K562 (cell line): ENCODE data around the gene MED14. TPM values are rescaled to one million over a fixed set of nuclear protein-coding genes. Genes with fewer than 3 reads are reported as not detected.
A peak's percentile ranks its signal among the peaks of the same experiment; 100 is the strongest.

Experiments
- ATF1 ChIP-seq, 2 experiments: fragments of 450-650 bp in 1 of 2; IDR thresholded peaks; 2 replicates each; pipeline ENCODE4 v1.6.1; 2016; ENCODE audit warnings: missing compliant biosample characterization in 1 of 2, missing genetic modification characterization in 1 of 2
- CBFA2T3 ChIP-seq: fragments of 450-650 bp; IDR thresholded peaks from 2 replicates; pipeline ENCODE4 v1.6.1; 2017
- GABPB1 ChIP-seq: sonication (generic); formaldehyde crosslinking; IDR thresholded peaks from 2 replicates; pipeline ENCODE4 v1.8.0; 2022; ENCODE audit warnings: mild to moderate bottlenecking, missing genetic modification reagents
- PHF8 ChIP-seq: fragments of 200-600 bp; sonication (generic); IDR thresholded peaks from 2 replicates; pipeline ENCODE4 v1.6.1; 2012; ENCODE audit warnings: mixed run types, mild to moderate bottlenecking, inconsistent platforms, low read length, moderate library complexity, borderline replicate concordance
- POLR2B ChIP-seq: fragments of 450-650 bp; IDR thresholded peaks from 2 replicates; pipeline ENCODE4 v1.6.1; 2018; ENCODE audit warnings: low read depth; ENCODE audit not compliant: partially characterized antibody
- RB1 ChIP-seq: fragments of 450-650 bp; IDR thresholded peaks from 2 replicates; pipeline ENCODE4 v1.6.1; 2017; ENCODE audit warnings: low read depth, mild to moderate bottlenecking
- SPI1 ChIP-seq: IDR thresholded peaks from 2 replicates; pipeline ENCODE4 v1.6.1; 2011; ENCODE audit warnings: low read depth, low read length, control low read depth, borderline replicate concordance
- TRIM24 ChIP-seq, 2 experiments: fragments of 450-650 bp; IDR thresholded peaks; 2 replicates each; pipeline ENCODE4 v1.6.1; 2016
- polyA plus RNA-seq, 8 experiments: library from polyadenylated mRNA; depleted of rRNA in 4 of 8; stranded (reverse) in 5 of 8; unstranded in 3 of 8; fragments of >200 nt; fragmentation: Nextera tagmentation in 2 of 8; fragmentation: Illumina TruSeq in 1 of 8; extraction: Ambion mirVana in 2 of 8; extraction: Trizol in 1 of 8; gene quantifications; 2 replicates each; pipeline versions ENCODE4 v1.2.1 to v1.2.3, GENCODE V29; 2011 to 2014; ENCODE audit warnings: inconsistent platforms in 1 of 8, missing spikeins in 1 of 8
- total RNA-seq, 7 experiments: library from RNA; depleted of rRNA in 6 of 7; stranded (reverse); fragments of >200 nt in 6 of 7; fragmentation: Illumina TruSeq in 2 of 7; extraction: Trizol in 2 of 7; gene quantifications; 2 replicates each; pipeline versions ENCODE4 v1.2.1 to v1.2.3, GENCODE V29; 2011 to 2021; ENCODE audit warnings: low replicate concordance in 1 of 7
- TF ChIP-seq, protein P1 (sequence below), 3 experiments: fragments of 200-800 bp in 1 of 3; sonication (Bioruptor generic) in 1 of 3; sonication (generic) in 1 of 3; formaldehyde crosslinking in 1 of 3; IDR thresholded peaks; 2 replicates each; pipeline versions ENCODE4 v1.6.1 to v1.8.0; 2016 to 2022; ENCODE audit warnings: mild to moderate bottlenecking in 2 of 3, missing compliant biosample characterization in 2 of 3, missing genetic modification characterization in 2 of 3, missing genetic modification reagents in 1 of 3
- TF ChIP-seq, protein P2 (sequence below): fragments of 250-450 bp; sonication (Bioruptor Pico); IDR thresholded peaks from 2 replicates; pipeline ENCODE4 v1.4.0; 2020
- TF ChIP-seq, protein P3 (sequence below): fragments of 450-650 bp; formaldehyde crosslinking; IDR thresholded peaks from 2 replicates; pipeline ENCODE4 v1.4.0; 2022; ENCODE audit warnings: missing genetic modification characterization
- TF ChIP-seq, protein P4 (sequence below): fragments of 250-450 bp; sonication (Bioruptor Pico); IDR thresholded peaks from 2 replicates; pipeline ENCODE4 v1.8.0; 2021; ENCODE audit warnings: moderate library complexity, mild to moderate bottlenecking, inconsistent platforms
- TF ChIP-seq, protein P5 (sequence below), 2 experiments: fragments of 450-650 bp; formaldehyde crosslinking in 1 of 2; IDR thresholded peaks; 2 replicates each; pipeline versions ENCODE4 v1.4.0 to v1.6.1; 2014 to 2020; ENCODE audit warnings: mild to moderate bottlenecking in 2 of 2, borderline replicate concordance in 1 of 2, low read depth in 1 of 2

MED14 gene
- total and polyA plus RNA-seq, 9 of the 15 experiments (the other 6 are each of a cell fraction or from before 2014, with no cell fraction given) = 9.2 to 35.3 (median 18.7) TPM

DNA sequence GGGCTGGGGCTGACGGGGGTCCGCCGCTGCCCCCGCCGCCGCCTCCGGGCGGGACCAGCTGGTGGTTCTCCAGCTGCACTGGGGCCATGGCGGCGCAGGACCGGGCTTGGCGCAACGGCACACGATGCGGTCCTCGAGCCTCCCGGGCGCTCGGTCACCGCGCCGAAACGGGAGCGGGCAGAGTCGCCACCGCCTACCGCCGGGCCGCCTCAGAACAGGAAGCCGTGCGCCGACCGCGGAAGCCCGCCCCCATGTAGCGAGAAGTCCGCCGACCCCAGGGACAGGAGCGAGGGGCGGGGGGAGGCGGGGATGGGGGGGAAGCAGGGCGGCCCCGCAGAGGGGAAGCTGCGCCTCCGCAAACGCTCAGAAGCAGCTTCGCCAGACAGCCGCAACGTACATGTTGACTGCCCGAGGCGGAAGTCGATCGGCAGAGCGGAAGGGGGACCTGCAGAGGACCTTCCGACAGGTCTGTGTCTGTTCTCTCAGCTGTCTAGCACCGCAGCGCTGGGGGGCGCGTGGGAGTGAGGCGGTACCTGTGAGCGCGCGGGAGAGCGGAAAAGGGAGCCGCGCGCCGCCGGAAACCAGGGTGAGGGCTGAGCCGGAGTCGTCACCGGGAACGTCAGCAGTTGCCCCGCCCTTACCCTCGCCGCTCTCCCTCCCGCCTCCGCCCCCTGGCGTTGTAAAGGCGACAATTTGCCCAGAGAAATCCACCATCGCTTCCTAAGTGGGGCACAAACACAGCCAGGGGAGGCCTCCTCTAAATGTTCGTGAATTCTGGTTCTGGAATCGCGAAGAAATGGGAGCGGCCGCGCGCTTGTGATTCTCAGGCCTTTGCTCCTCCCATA lies at the start of gene MED14 (continued):
- TF ChIP-seq, protein P1, sequence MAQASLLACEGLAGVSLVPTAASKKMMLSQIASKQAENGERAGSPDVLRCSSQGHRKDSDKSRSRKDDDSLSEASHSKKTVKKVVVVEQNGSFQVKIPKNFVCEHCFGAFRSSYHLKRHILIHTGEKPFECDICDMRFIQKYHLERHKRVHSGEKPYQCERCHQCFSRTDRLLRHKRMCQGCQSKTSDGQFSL (CRISPR knock-in tag; IDR thresholded peaks at IDR 0.05) = peak; percentile 79
- TF ChIP-seq, protein P1 (tag; IDR thresholded peaks at IDR 0.05) = peak in 1 of 2 experiments; percentile 70; a peak in 1 of 4 replicates
- TF ChIP-seq, protein P2, sequence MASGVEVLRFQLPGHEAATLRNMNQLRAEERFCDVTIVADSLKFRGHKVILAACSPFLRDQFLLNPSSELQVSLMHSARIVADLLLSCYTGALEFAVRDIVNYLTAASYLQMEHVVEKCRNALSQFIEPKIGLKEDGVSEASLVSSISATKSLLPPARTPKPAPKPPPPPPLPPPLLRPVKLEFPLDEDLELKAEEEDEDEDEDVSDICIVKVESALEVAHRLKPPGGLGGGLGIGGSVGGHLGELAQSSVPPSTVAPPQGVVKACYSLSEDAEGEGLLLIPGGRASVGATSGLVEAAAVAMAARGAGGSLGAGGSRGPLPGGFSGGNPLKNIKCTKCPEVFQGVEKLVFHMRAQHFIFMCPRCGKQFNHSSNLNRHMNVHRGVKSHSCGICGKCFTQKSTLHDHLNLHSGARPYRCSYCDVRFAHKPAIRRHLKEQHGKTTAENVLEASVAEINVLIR = 0 out of 2 replicates have a peak, but pooled peaks have one; percentile 17
- TF ChIP-seq, protein P3, sequence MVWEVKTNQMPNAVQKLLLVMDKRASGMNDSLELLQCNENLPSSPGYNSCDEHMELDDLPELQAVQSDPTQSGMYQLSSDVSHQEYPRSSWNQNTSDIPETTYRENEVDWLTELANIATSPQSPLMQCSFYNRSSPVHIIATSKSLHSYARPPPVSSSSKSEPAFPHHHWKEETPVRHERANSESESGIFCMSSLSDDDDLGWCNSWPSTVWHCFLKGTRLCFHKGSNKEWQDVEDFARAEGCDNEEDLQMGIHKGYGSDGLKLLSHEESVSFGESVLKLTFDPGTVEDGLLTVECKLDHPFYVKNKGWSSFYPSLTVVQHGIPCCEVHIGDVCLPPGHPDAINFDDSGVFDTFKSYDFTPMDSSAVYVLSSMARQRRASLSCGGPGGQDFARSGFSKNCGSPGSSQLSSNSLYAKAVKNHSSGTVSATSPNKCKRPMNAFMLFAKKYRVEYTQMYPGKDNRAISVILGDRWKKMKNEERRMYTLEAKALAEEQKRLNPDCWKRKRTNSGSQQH (CRISPR knock-in tag) = no peak
- TF ChIP-seq POLR2B = peak; percentile 44
- TF ChIP-seq ATF1 (CRISPR knock-in tag; IDR thresholded peaks at IDR 0.05) = no peak
- peak; percentile 95 for TF ChIP-seq ATF1 (tag; IDR thresholded peaks at IDR 0.05)
- TF ChIP-seq RB1 = peak; percentile 61; the same call in 1 of the 2 replicates
- TF ChIP-seq, protein P4, sequence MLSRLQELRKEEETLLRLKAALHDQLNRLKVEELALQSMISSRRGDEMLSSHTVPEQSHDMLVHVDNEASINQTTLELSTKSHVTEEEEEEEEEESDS (CRISPR knock-in tag) = no peak
- TF ChIP-seq CBFA2T3 = peak; percentile 17; the same call in 1 of the 2 replicates
- TF ChIP-seq PHF8 = peak; percentile 67; the same call in 1 of the 2 replicates
- TF ChIP-seq, protein P5, sequence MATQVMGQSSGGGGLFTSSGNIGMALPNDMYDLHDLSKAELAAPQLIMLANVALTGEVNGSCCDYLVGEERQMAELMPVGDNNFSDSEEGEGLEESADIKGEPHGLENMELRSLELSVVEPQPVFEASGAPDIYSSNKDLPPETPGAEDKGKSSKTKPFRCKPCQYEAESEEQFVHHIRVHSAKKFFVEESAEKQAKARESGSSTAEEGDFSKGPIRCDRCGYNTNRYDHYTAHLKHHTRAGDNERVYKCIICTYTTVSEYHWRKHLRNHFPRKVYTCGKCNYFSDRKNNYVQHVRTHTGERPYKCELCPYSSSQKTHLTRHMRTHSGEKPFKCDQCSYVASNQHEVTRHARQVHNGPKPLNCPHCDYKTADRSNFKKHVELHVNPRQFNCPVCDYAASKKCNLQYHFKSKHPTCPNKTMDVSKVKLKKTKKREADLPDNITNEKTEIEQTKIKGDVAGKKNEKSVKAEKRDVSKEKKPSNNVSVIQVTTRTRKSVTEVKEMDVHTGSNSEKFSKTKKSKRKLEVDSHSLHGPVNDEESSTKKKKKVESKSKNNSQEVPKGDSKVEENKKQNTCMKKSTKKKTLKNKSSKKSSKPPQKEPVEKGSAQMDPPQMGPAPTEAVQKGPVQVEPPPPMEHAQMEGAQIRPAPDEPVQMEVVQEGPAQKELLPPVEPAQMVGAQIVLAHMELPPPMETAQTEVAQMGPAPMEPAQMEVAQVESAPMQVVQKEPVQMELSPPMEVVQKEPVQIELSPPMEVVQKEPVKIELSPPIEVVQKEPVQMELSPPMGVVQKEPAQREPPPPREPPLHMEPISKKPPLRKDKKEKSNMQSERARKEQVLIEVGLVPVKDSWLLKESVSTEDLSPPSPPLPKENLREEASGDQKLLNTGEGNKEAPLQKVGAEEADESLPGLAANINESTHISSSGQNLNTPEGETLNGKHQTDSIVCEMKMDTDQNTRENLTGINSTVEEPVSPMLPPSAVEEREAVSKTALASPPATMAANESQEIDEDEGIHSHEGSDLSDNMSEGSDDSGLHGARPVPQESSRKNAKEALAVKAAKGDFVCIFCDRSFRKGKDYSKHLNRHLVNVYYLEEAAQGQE (IDR thresholded peaks at IDR 0.05; ENCODE audit: borderline replicate concordance) = peak; percentile 22; the same call in 1 of the 2 replicates
- TF ChIP-seq, protein P5 (CRISPR knock-in tag; IDR thresholded peaks at IDR 0.05; ENCODE audit: low read depth) = no peak
- peak in 1 of 2 experiments; percentile 83; a peak in 2 of 4 replicates for TF ChIP-seq TRIM24 (IDR thresholded peaks at IDR 0.05)
- peak; percentile 91 for TF ChIP-seq GABPB1 (CRISPR knock-in tag)
- TF ChIP-seq SPI1 = 0 out of 2 replicates have a peak, but pooled peaks have one; percentile 11
